DND-41 (cell line): ENCODE data around the gene C13orf46.

Source experiments
- EZH2 ChIP-seq: IDR thresholded peaks from 3 replicates; pipeline ENCODE4 v1.6.1; 2012; ENCODE audit warnings: borderline replicate concordance, low read depth, mild to moderate bottlenecking, moderate library complexity, low read length, inconsistent platforms; ENCODE audit not compliant: severe bottlenecking
- TF ChIP-seq, protein P1 (sequence below): IDR thresholded peaks from 2 replicates; pipeline ENCODE4 v1.5.1; 2012; ENCODE audit warnings: borderline replicate concordance, low read length, moderate library complexity, mild to moderate bottlenecking; ENCODE audit not compliant: poor library complexity, severe bottlenecking; ENCODE audit errors: extremely low read depth

DNA sequence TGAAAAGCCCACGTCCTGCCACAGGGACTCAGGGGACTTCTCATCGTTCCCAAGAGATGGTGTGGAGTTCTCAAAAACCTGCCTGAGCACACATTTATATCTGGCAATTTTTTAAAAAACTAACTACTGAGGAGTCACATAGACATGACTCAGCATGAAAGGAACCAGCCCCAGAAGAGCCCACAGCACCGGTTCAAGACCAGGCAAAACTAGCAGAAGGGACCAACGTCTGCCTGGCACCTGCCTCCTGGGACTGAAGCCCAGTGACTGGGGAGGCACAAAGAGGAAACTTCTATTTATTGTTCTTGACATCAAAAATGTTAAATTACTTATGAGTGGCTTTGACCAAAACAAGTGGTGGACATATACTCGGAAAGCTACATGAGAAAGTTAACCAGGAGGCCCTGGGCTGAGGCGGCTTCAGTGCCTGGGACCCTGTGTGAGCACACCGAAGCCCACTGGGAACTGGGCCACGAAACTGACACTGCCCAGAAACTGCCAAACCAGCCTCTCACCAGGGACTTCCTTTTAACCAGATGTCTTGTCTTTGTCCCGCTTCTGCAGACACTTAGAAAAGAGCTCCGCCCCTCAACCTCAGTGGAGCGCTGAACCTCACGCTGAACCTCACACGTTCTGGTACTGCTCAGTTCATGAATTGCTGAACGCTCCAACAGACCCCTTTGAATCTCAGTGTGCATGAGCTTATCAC, 25.7 kb downstream of the C13orf46 start:
- TF ChIP-seq, protein P1, sequence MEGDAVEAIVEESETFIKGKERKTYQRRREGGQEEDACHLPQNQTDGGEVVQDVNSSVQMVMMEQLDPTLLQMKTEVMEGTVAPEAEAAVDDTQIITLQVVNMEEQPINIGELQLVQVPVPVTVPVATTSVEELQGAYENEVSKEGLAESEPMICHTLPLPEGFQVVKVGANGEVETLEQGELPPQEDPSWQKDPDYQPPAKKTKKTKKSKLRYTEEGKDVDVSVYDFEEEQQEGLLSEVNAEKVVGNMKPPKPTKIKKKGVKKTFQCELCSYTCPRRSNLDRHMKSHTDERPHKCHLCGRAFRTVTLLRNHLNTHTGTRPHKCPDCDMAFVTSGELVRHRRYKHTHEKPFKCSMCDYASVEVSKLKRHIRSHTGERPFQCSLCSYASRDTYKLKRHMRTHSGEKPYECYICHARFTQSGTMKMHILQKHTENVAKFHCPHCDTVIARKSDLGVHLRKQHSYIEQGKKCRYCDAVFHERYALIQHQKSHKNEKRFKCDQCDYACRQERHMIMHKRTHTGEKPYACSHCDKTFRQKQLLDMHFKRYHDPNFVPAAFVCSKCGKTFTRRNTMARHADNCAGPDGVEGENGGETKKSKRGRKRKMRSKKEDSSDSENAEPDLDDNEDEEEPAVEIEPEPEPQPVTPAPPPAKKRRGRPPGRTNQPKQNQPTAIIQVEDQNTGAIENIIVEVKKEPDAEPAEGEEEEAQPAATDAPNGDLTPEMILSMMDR, result no peak
- no peak for TF ChIP-seq EZH2
